ENCODE measurements around the gene ABCA7. TPM values are rescaled to one million over a fixed set of nuclear protein-coding genes. Genes with fewer than 3 reads are reported as not detected.

Gene ABCA7
- total and polyA plus RNA-seq, 7 experiments from 2014 or later = 6.6 to 323 (median 126) TPM

DNA sequence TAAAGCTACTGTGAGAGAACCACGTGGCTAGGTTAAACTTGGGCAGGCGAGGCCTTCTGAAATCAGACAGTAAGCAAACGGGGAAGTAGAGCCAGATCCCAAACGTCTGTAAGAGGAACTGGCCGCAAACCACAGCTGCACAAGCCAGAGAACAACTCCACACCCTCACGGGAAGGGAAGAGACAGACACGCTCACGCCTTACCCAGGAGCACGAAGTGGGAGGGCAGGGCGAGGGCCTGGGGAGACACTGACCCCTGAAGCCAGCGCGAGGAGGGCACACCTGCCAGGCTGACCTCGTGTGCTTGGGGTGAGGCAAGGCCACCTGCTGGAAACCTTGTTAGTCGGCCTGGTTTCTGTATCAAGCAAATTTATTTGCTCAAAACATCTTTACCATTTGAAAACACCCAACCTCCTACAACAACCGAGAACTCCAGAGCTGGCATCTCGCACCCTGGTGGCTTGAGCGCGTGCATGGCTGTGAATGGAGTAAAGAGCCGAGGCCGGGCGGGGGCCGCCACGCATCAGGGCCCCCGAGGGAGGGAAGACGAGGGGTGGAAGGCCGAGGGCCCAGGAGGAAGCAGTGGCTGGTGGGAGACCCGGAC is 48.0 kb downstream of the ABCA7 start:
- H3K27ac ChIP-seq (ENCODE audit: low read depth, low read length) = peak overlapping the region; percentile 84
- peaks cover 28 to 32% of the 10 kb centered on the region in 2 donors for H3K4me1 ChIP-seq (ENCODE audit: control insufficient read depth in 2 of 2, insufficient read depth in 2 of 2, low read length in 2 of 2)
- H3K27me3 Mint-ChIP-seq = no peaks in the 10 kb centered on the region
- H3K9me3 ChIP-seq (ENCODE audit: control insufficient read depth in 2 of 3, low read length in 3 of 3) = no peaks in the 10 kb centered on the region
- POLR2A ChIA-PET = interaction anchor here (0.6 to 38.6 kb wide), 13 partner anchors 2 to 157 kb away, joined by 3 to 2022 read pairs (median 6); partner anchors contain the start of genes ABCA7, ARHGAP45, CNN2 and GPX4
- H3K36me3 ChIP-seq (ENCODE audit: control insufficient read depth in 2 of 3, insufficient read depth in 3 of 3, low read length in 3 of 3) = peaks cover 21 to 75% (median 21%) of the 10 kb centered on the region in 3 experiments
- no peaks in the 10 kb centered on the region for H3K27me3 ChIP-seq (ENCODE audit: control insufficient read depth in 2 of 2, insufficient read depth in 2 of 2, low read length in 2 of 2)
- DNase-seq (peak in 7 of 9 donors; percentile 65 to 71 (median 67)), ATAC-seq (peak; percentile 72)
- H3K36me3 Mint-ChIP-seq = peaks cover 5 to 23% (median 10%) of the 10 kb centered on the region in 5 donors
- peak overlapping the region; percentile 74 to 98 (median 93) for H3K27ac Mint-ChIP-seq
- intact Hi-C loops (cut with micrococcal nuclease) = loop anchor here (1.0 to 2.0 kb wide), 4 partner anchors 11 to 31 kb away; no protein-coding TSS in a partner anchor
- peak overlapping the region; percentile 23 to 83 (median 72) for H3K4me3 Mint-ChIP-seq
- no peak overlapping the region for H3K4me3 ChIP-seq (ENCODE audit: low read length)
- CTCF ChIA-PET = interaction anchor here (1.0 to 2.8 kb wide), 7 partner anchors 10 to 31 kb away, joined by 3 to 11 read pairs (median 4); no protein-coding TSS in a partner anchor
- peaks cover 0 to 10% (median 0%) of the 10 kb centered on the region in 11 donors for H3K9me3 Mint-ChIP-seq
- peaks cover 26 to 59% (median 36%) of the 10 kb centered on the region in 7 donors for H3K4me1 Mint-ChIP-seq

- H3K27ac ChIP-seq (ENCODE audit: low read depth, low read length) = peak overlapping the region; percentile 84
- CTCF ChIA-PET = interaction anchor here (0.6 to 2.8 kb wide), 7 partner anchors 10 to 106 kb away, joined by 3 to 11 read pairs (median 4); no protein-coding TSS in a partner anchor
- intact Hi-C loops (cut with micrococcal nuclease) = loop anchor here in 1 of 2 donors (1.0 kb wide), 3 partner anchors 11 to 31 kb away; no protein-coding TSS in a partner anchor
Observed at GRCh38 chr19:1088416-1089010, 48.6 kb downstream of the ABCA7 start.

DNA sequence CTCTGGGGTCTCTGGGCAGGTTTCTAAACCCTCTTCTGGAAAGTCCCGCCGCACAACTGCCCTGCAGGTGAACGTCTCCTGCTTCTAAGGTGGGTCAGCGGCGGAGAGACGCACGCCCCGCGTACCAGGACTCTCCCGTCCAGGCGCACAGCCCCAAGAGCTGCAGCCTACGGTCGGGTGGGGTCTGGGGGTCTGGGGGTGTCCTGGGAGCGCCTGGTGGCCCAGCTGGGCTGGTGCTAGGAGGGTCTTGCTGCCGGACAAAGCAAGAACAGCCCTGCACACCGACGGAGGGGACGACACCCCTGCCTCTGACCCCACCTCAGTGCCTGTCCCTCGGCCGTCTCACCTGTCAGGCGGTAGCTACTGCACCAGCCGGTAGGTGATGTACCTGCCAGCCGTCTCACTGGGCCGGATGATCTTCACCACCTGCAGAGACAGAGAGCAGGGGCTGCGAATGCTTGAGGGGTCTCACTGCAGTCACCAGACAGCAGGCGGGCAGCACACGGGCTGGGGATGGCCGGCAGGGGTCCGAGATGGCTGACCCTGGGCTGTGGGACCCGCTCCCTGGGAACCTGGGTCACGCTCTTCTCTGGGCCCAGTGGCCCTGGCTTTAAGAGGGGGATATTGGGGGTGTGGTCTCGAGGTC is 49.3 kb downstream of the ABCA7 start:
- ChIA-PET CTCF (interaction anchor here (0.6 to 2.1 kb wide), 8 partner anchors 9 to 105 kb away, joined by 3 to 11 read pairs (median 4); no protein-coding TSS in a partner anchor), POLR2A (interaction anchor here (0.5 to 38.6 kb wide), 8 partner anchors 1 to 93 kb away, joined by 3 to 2022 read pairs (median 24); partner anchors contain the start of genes ABCA7, ARHGAP45, CNN2 and GPX4)
- Histone ChIP-seq H3K4me3 (ENCODE audit: low read length) (no peak overlapping the region), H3K36me3 (ENCODE audit: control insufficient read depth in 2 of 3, insufficient read depth in 3 of 3, low read length in 3 of 3) (peaks cover 10 to 69% (median 14%) of the 10 kb centered on the region in 3 experiments), H3K27me3 (ENCODE audit: control insufficient read depth in 2 of 2, insufficient read depth in 2 of 2, low read length in 2 of 2) (no peaks in the 10 kb centered on the region), H3K4me1 (ENCODE audit: control insufficient read depth in 2 of 2, insufficient read depth in 2 of 2, low read length in 2 of 2) (peaks cover 32 to 38% of the 10 kb centered on the region in 2 donors), H3K9me3 (ENCODE audit: control insufficient read depth in 2 of 3, low read length in 3 of 3) (no peaks in the 10 kb centered on the region), H3K27ac (ENCODE audit: low read depth, low read length) (peak overlapping the region; percentile 84)
- peaks cover 5 to 23% (median 9%) of the 10 kb centered on the region in 5 donors for H3K36me3 Mint-ChIP-seq
- intact Hi-C loops (cut with micrococcal nuclease) = no loop called here
- DNase-seq (peak in 1 of 9 donors; percentile 29), ATAC-seq (no peak)
- peak overlapping the region in 7 of 9 donors; percentile 18 to 98 (median 74) for H3K27ac Mint-ChIP-seq
- peak overlapping the region in 5 of 10 donors; percentile 12 to 70 (median 58) for H3K4me3 Mint-ChIP-seq
- H3K27me3 Mint-ChIP-seq = no peaks in the 10 kb centered on the region
- peaks cover 0 to 10% (median 0%) of the 10 kb centered on the region in 11 donors for H3K9me3 Mint-ChIP-seq
- H3K4me1 Mint-ChIP-seq = peaks cover 27 to 63% (median 41%) of the 10 kb centered on the region in 7 donors

More at GRCh38 chr19:1088416-1089010, 48.6 kb downstream of the ABCA7 start:
- H3K9me3 ChIP-seq (ENCODE audit: control insufficient read depth in 2 of 3, low read length in 3 of 3) = no peaks in the 10 kb centered on the region
- DNase-seq (peak in 4 of 9 donors; percentile 31 to 58 (median 56)), ATAC-seq (peak; percentile 13)
- Mint-ChIP-seq H3K36me3 (peaks cover 5 to 23% (median 10%) of the 10 kb centered on the region in 5 donors), H3K9me3 (peaks cover 0 to 10% (median 0%) of the 10 kb centered on the region in 11 donors), H3K27ac (peak overlapping the region; percentile 55 to 98 (median 83)), H3K4me3 (peak overlapping the region in 9 of 10 donors; percentile 7 to 73 (median 69)), H3K27me3 (no peaks in the 10 kb centered on the region), H3K4me1 (peaks cover 32 to 62% (median 42%) of the 10 kb centered on the region in 7 donors)
- H3K36me3 ChIP-seq (ENCODE audit: control insufficient read depth in 2 of 3, insufficient read depth in 3 of 3, low read length in 3 of 3) = peaks cover 15 to 75% (median 16%) of the 10 kb centered on the region in 3 experiments
- POLR2A ChIA-PET = interaction anchor here (0.6 to 38.6 kb wide), 11 partner anchors 2 to 152 kb away, joined by 3 to 2022 read pairs (median 7); partner anchors contain the start of genes ABCA7, ARHGAP45, CNN2 and GPX4
- H3K27me3 ChIP-seq (ENCODE audit: control insufficient read depth in 2 of 2, insufficient read depth in 2 of 2, low read length in 2 of 2) = no peaks in the 10 kb centered on the region
- no peak overlapping the region for H3K4me3 ChIP-seq (ENCODE audit: low read length)
- H3K4me1 ChIP-seq (ENCODE audit: control insufficient read depth in 2 of 2, insufficient read depth in 2 of 2, low read length in 2 of 2) = peaks cover 28 to 30% of the 10 kb centered on the region in 2 donors

DNA sequence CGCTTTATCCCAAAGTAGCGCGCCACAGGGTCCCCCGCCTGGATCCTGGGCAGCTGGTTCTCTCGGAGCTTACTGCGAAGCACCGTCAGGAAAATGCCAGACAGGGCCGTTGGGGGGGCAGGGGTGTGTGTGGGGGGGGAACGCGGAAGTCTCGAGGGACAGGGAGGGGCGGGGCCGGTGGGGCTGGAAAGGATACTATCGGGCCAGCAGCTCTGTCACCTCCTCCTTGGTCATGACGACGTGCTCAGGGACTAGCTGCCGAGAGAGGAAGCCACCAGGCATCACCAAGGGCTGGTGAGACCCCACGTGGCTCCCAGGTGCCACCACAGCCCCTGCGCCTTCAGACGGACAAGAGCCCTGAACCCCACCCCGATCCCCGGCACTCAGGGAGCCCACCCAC is 50.0 kb downstream of the ABCA7 start:
- intact Hi-C loops (cut with micrococcal nuclease) = no loop called here
- H3K9me3 Mint-ChIP-seq = peaks cover 0 to 10% (median 0%) of the 10 kb centered on the region in 11 donors
- no peaks in the 10 kb centered on the region for H3K27me3 Mint-ChIP-seq
- Histone ChIP-seq H3K27me3 (ENCODE audit: control insufficient read depth in 2 of 2, insufficient read depth in 2 of 2, low read length in 2 of 2) (no peaks in the 10 kb centered on the region), H3K27ac (ENCODE audit: low read depth, low read length) (no peak overlapping the region), H3K4me3 (ENCODE audit: low read length) (no peak overlapping the region), H3K9me3 (ENCODE audit: control insufficient read depth in 2 of 3, low read length in 3 of 3) (no peaks in the 10 kb centered on the region), H3K4me1 (ENCODE audit: control insufficient read depth in 2 of 2, insufficient read depth in 2 of 2, low read length in 2 of 2) (peaks cover 35 to 39% of the 10 kb centered on the region in 2 donors), H3K36me3 (ENCODE audit: control insufficient read depth in 2 of 3, insufficient read depth in 3 of 3, low read length in 3 of 3) (peaks cover 5 to 66% (median 8%) of the 10 kb centered on the region in 3 experiments)
- H3K4me3 Mint-ChIP-seq = peak overlapping the region in 3 of 10 donors; percentile 16 to 70 (median 48)
- ATAC-seq (peak; percentile 24), DNase-seq (peak in 4 of 9 donors; percentile 25 to 38 (median 32))
- H3K36me3 Mint-ChIP-seq = peaks cover 3 to 18% (median 8%) of the 10 kb centered on the region in 5 donors
- ChIA-PET CTCF (interaction anchor here (0.8 to 2.0 kb wide), 3 partner anchors 10 to 32 kb away, joined by 3 to 11 read pairs (median 3); no protein-coding TSS in a partner anchor), POLR2A (interaction anchor here (1.0 to 38.6 kb wide), 6 partner anchors 0 to 65 kb away, joined by 5 to 2022 read pairs (median 264); partner anchors contain the start of genes ABCA7, ARHGAP45, CNN2 and GPX4)
- H3K27ac Mint-ChIP-seq = peak overlapping the region in 3 of 9 donors; percentile 54 to 78 (median 78)
- H3K4me1 Mint-ChIP-seq = peaks cover 22 to 59% (median 37%) of the 10 kb centered on the region in 7 donors

GRCh38 chr19:1090731-1091543 is 51.0 kb downstream of the ABCA7 start:
- POLR2A ChIA-PET = interaction anchor here (0.6 to 38.6 kb wide), 9 partner anchors 1 to 178 kb away, joined by 3 to 2022 read pairs (median 5); partner anchors contain the start of genes ABCA7, ARHGAP45, CIRBP and CNN2
- Mint-ChIP-seq H3K9me3 (peaks cover 0 to 8% (median 0%) of the 10 kb centered on the region in 11 donors), H3K27me3 (no peaks in the 10 kb centered on the region), H3K27ac (peak overlapping the region in 4 of 9 donors; percentile 25 to 68 (median 46)), H3K4me3 (peak overlapping the region in 1 of 10 donors; percentile 32), H3K36me3 (peaks cover 0 to 12% (median 4%) of the 10 kb centered on the region in 5 donors), H3K4me1 (peaks cover 15 to 59% (median 37%) of the 10 kb centered on the region in 7 donors)
- peaks cover 5 to 58% (median 5%) of the 10 kb centered on the region in 3 experiments for H3K36me3 ChIP-seq (ENCODE audit: control insufficient read depth in 2 of 3, insufficient read depth in 3 of 3, low read length in 3 of 3)
- H3K27ac ChIP-seq (ENCODE audit: low read depth, low read length) = no peak overlapping the region
- H3K4me3 ChIP-seq (ENCODE audit: low read length) = no peak overlapping the region
- intact Hi-C loops (cut with micrococcal nuclease) = no loop called here
- no peaks in the 10 kb centered on the region for H3K27me3 ChIP-seq (ENCODE audit: control insufficient read depth in 2 of 2, insufficient read depth in 2 of 2, low read length in 2 of 2)
- no peak for ATAC-seq
- no peaks in the 10 kb centered on the region for H3K9me3 ChIP-seq (ENCODE audit: control insufficient read depth in 2 of 3, low read length in 3 of 3)
- H3K4me1 ChIP-seq (ENCODE audit: control insufficient read depth in 2 of 2, insufficient read depth in 2 of 2, low read length in 2 of 2) = peaks cover 41 to 45% of the 10 kb centered on the region in 2 donors
- CTCF ChIA-PET = interaction anchor here (0.6 to 2.0 kb wide), 2 partner anchors 11 to 103 kb away, joined by 6 to 11 read pairs; no protein-coding TSS in a partner anchor
- DNase-seq = peak in 2 of 9 donors; percentile 13 to 26
